GM19395 (cell line): ENCODE results near the gene PDLIM1.
"Not testable (repeated sequence)": the region's sequence is repeated elsewhere in the genome, so short reads cannot be mapped to it uniquely, and the experiment has no call there.

Experiments used
- ATAC-seq: cut with Tn5 transposase; IDR thresholded peaks from one replicate; pipeline ENCODE4 v1.9.1; 2021; ENCODE audit warnings: mild to moderate bottlenecking, moderate library complexity; ENCODE audit not compliant: unreplicated experiment

Gene PDLIM1

DNA sequence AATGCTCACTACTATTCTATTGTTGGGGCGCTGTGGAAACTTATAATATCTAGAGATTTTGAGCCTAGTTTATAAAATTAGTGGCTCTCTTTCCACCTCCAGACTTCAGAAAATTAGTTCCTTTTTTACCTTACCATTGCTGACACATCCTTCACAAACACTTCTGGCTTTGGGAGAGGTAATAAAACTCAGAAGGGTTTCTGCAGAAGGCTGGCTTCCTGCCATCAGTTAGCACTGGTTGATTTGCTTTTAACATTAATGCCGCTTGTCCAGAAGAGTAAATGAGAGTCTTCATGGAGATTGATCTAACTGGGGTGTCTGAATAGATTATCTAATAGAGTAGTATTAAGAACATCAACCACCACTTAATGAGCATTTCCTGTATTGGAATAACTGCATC, 76.4 kb downstream of the PDLIM1 start:
- no peak for ATAC-seq

DNA sequence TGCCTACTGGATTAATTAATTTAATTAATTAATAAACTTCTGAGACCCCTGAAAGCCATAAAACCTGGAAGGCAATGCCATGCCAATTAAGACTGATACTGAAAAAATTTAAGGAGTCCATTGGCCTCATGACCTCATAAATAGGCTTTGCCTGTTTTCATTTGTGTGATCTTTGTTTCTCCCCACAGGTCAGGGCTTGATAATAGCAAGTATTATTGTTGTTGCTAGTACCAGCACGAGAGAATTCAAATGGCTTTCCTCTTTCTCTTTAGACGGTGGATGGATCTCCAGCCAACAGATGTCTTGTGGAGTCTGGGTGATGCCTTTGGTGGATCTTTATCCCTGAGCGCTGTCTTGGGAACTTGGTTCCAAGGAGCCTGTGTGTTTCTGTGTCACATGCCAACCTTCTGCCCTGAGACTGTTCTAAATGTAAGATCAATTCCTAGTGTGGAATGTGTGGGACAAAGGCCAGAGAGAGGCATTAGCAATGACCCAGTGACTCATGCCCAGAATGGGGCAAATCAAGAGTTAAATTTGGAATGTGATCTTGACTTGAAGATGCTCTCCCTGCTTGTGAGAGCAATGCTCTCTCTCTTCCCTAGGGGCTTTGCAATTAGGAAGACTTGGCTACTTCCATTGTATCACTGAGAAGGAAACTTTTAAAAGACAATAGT, 79.1 kb downstream of the PDLIM1 start:
- no peak for ATAC-seq

DNA sequence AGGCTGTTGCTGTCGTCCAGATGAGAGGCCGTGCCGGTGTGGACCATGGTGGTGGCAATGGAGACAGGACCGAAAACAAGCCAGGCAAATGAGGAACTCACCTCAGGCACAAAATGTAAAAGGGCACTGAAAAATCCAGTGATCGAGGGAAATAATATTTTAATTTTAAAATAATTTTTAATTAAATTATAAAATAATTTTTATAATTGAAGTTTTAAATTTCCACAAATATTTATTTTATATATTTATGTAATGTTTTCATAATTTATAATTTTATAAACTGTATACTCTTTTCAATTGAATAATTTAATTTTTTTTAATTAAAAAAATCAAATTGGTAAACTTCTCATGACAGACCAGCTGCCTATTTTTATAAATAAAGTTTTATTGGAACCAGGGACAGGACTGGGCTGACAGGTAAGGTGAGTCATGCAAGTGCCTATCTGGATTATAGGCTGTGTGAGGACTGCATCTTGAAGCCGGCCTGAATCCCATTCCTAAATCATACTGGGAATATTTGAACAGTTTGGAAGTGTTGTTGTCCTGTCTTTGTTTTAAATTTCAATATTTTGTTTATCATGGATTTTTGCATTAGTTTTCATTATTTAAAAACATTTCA, 81.2 kb downstream of the PDLIM1 start:
- no peak for ATAC-seq

DNA sequence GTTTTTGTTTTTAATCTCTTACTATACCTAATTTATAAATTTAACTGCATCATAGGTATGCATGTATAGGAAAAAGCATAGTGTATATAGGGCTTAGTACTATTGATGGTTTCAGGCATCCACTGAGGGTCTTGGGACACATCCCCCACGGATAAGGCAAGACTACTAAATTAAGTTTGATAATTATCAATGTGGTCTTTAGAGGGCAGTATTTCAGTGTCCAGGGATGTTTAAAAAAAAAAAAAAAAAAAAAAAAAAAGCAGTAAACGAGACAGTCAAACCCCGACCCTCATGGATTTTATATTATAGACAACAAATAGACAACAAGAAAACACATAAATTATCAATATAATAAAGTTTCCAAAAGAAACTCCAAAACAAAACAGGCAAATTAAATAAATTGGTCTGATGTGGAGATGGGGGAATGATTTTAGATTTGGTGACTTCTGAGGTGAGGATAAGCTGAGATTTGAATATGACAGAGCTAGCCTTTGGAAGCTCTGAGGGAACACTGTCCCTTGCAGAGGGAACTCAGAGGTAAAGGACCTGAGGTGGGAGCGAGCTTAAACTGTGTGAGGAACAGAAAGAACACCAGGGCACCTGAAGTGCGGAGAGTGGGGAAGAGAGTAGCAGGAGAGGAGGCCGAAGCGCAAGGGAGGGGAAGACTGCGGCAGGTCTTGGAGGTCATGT, 82.0 kb downstream of the PDLIM1 start:
- no peak for ATAC-seq

DNA sequence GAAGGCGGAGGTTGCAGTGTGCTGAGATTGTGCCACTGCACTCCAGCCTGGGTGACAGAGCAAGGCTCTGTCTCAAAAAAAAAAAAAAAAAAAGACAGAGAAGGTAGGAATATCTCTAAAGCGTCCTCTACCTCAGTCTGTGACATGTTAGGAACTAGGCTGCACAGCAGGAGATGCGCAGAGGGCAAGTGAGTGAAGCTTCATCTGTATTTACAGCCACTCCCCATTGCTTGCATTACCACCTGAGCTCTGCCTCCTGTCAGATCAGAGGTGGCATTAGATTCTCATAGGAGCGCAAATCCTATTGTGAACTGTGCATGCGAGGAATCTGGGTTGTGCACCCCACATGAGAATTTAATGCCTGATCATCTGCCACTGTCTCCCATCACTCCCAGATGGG, 87.9 kb downstream of the PDLIM1 start:
- not testable (repeated sequence) for ATAC-seq

DNA sequence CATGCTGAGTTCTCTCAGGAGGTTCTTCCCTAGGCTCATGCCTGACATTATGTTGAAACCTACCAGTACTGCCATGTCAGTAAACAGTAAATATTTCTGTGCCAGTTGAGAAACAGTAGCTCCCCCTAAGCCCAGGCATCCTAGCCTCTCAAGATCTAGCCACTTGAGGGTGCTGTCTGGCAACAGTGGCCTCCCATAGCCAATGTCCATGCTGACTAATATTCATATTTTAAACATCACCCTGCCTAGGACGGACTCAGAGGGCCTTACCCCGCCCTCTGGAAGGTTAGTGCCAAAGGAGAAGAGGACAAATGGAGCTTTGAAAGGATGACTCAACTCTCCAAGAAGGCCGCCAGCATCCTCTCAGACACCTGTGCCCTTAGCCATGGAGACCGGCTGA, 89.1 kb downstream of the PDLIM1 start:
- no peak for ATAC-seq

DNA sequence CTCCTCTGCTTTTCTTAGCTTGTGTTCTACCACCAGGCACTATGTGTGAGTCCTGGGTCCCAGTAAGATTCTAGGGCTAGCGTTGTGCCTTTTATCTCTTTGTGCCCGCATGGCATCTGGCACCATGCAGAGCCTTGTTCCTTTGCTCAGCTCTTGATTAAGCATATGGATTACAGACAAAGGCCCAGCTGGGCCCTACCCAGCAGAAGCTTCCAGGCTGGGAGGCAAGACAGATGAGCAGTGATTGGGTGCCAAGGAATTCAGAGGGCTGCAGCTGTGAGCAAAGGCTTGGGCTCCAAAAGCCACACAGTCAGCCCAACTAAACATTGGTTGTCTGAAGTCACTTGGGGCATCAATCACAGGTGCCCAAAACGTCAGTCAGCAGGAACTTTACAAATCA, 94.8 kb downstream of the PDLIM1 start:
- ATAC-seq, result no peak

DNA sequence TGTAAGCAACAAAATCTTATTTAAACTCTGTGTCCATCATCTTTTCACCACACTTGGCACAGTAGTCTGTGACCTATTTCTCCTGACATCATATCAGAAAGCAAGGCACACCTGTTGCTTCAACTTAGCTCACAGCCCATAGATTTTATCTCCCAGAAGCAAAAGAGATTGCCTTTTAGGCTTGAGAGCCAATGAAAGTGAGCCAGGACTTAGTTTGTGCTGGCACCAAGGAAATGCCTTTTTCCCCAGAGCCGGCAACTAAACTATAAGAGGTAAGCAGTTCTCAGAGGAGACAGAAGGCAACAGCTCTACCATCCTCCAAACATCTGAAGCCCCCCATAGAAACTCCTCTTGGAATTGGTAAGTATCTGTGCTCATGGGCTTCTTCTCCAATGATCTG, 96.9 kb downstream of the PDLIM1 start, which contains the start of gene ACSM6:
Gene ACSM6, plus strand, starts transcription at position 295 of the 400 bp plus-strand sequence. CDS start 248 bp downstream, outside the sequence.
- no peak for ATAC-seq

DNA sequence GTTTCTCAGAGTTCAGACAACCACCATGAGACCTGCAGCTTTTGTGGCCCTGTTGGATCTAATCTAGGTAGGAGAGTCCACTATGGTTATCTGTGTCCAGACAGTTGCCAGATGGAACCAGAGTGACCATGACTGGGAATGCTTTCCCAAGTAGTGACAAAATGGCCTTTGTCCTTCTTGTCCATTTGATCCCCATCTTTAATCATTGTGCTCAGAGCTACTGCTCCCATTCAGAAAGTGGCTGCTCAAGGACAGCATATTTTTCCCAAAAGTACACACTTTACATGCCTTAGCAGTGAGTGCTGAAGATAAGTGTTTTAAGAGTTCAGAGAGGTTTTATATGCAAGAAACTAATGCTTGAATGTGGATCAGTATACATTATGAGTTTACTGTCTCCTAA, 102.2 kb downstream of the PDLIM1 start:
- no peak for ATAC-seq

DNA sequence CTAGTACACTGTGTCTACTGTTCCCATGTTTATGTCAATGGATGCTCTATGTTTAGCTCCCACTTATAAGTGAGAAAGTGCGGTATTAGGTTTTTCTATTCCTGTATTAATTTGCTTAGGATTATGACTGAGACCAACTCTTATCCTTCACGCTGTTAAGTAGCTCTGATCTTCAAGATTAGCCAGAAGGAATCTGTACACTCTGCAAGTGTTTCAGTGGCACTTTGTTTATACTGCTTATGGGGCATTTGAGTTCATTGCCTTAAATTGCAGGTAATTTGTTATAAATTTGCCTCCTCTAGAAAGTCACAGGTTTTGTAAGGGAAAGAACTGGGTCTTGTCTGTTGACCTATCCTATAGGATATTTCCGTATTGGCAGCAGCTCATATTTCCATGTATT, 103.2 kb downstream of the PDLIM1 start:
- no peak for ATAC-seq
